NCI-H128 (cell line): ENCODE results near the gene KAZN.

Experiments used
- DNase-seq: peaks from one replicate; lab custom pipeline; 2025; ENCODE audit not compliant: unreplicated experiment; lab: John Stamatoyannopoulos, UW

Gene KAZN

DNA sequence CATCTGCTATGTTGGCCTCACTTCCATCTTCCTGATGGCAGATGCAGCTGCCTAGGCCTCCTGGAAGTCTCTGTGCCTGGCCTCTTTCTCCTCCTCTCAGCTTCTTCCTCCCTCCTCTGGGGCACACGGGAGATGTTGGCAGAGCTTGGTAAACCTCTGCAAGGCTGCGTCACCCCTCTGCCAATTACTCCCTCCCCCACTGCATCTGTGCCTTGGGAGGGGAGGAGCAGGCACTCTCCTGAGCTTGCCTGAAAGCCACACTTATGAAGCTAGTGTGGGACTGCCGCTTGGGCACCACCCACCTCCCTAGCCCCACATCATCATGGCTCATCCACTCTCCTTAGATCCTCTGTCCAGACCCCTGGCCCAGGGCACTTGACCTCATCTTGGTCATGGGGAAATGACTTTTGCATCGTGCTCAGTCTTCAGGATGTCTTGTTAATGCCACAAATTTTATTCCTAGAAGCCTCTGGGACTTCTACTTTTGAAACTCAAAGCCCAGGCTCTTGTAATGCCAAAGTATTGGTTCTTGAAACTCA, 547.7 kb downstream of the KAZN start:
- DNase-seq: no peak

DNA sequence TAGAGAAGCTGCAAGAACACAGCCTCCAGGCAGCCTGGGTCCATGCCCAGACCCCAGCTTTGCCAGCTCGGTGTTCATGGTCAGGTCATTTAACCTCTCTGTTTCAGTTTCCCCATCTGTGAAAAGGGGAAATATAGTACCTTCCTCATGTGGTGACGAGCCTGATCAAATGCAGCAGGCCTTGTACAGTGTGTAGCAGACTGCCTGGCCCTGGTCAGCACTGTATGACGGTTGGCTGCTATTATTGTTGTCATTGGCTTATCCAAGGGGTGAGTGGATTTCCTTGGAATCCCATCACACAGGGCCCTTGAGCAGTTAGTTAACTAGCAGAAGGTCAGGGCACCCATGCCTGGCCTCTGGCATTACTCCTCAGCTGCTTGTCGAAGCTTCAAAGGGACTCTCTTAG, 548.5 kb downstream of the KAZN start:
- DNase-seq: no peak

DNA sequence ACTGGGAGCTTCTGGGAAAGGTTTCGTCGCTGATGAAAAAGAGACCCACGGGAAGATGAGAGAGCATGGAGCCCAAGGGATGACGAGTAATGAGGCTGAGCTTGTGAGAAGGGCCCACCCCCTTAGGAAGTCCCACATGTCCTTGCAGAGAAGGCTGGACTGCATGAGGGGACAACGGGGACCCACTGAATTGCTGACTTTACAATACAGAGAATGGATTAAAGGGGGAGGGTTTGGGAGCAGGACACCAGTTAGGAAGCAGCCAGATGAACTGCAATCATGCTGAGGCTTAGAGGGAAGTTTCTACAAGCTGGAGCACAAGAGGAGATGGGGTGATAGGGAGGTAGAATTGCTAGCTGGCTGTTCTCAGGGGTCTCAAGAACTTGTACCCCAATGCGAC, 549.5 kb downstream of the KAZN start:
- DNase-seq: no peak

DNA sequence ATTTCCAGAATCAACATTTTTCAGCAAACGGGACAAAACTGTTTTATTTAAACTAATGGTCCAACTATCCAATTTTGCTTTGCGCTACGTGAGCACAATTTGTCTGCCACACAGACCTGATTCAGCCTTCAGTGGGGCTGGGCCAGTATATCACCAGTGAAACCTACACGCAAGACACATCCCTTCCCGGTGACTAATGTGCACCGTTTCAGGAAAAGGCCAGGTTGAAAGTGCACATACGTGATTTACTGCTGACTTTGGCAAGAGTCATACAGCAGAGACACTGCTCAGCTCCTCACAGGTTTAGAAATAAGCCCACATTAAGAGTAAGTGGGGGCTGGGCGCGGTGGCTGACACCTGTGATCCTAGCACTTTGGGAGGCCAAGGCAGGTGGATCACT, 550.0 kb downstream of the KAZN start:
- no peak for DNase-seq

DNA sequence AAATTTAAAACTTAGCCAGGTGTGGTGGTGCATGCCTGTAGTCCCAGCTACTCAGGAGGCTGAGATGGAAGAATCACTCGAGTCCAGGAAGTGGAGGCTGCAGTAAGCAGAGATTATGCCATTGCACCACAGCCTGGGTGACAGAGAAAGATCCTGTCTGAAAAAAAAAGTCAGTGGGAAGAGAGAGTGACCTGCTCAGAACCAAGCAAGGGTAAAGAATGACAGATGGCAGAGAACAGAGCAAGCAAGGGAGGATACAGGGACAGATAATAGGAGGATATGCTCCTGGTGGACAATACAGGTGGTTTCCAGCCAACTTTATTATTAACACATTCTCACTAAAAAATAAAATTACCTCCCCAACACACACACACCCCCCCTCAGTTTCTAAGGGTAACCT, 550.5 kb downstream of the KAZN start:
- no peak for DNase-seq

DNA sequence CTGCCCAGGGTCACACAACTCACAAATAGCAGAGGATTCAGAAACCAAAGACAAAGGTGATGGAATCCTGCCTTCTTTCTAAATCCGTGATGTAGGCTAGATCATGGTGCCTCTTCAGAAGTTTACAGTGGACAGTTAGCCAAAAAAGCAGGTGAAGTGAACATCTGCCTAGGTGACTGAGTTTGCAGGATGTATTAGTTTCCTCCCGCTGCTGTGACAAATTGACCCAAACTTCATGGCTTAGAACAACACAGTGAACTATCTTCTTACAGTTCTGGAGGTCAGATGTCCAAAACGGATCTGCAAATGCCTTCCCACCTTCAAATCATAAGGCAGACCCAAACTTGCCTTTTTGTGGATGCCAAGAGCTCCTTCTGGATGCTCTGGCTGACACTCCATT, 551.9 kb downstream of the KAZN start:
- DNase-seq: no peak

DNA sequence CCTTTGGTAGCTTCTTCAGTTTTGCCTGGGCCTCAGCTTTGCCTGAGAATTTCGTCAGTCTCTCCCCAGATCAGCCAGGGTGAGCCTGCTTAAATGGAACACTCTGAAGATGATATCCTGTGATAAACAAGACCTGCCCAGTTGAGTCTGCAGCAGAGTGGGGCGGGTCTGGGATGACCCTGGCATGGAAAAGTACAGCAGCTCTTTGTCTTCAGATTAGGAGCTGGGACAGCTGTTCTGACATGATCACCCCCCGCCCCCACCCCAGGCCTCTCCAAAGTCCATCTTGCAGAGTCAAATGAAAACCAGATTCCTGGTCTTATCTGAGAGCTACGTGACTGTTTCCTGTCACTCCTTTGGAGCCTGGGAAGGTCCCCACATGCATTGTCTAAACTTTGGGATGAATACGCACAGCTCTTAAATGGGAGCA, 552.9 kb downstream of the KAZN start:
- DNase-seq: no peak

DNA sequence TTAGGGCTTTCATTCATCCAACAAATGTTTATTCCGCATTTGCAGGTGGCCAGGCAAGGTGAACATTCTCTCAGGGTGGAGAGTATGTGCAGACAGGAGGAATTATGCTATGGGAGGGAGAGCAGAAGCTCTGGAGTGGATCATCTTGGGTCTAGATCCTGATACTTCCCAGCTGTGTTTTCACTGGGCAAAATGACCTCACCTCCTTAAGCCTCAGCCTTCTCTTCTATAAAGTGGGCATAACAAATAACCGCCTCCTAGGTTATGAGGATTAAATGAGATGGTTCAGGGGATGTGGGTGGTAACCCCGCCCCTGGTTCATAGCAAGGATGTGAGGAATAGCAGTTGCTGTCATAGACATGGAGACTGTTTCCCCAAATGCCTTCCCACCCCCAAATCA, 553.4 kb downstream of the KAZN start:
- DNase-seq: no peak

DNA sequence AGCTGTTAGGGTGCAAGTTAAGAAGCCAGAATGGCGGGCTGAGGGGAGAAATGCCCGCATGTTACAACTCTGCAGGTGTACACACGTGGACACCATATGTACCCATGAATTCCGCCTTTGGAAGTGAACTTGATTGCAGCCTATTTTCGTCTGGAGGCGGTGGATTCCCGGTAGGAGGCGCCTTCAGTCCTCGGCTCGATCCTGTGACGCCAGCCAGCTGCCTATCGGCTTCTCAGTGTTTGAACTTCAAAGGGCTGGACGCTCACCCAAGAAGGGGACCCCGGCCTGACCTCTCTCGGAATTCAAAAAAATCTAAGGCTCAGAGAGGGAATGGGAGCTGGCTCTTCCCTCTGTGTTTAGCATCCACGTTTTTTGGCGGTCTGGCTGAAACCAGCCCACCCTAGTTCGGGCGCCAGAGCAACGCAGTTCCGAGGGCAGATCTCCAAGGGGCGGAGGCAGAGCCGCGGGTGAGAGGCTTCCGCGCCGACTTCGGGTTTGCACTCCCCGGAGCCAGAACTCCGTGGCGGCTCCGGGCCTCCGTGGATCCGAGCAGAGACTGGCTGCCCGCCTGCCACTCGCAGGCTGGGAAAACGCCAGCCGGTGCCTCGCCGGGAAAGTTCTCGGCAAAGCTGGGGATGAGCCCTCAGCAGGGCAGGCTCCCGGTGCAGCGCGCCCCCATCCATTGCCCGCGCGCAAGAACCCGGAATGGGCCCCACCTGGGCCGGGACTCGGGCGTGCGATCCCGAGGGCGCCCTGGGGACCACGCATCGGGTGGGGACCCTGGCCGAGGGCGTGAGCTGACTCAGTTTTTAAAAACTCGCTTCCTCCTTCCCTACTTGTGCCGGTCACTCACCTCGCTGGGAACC, 554.1 kb downstream of the KAZN start:
- no peak for DNase-seq

DNA sequence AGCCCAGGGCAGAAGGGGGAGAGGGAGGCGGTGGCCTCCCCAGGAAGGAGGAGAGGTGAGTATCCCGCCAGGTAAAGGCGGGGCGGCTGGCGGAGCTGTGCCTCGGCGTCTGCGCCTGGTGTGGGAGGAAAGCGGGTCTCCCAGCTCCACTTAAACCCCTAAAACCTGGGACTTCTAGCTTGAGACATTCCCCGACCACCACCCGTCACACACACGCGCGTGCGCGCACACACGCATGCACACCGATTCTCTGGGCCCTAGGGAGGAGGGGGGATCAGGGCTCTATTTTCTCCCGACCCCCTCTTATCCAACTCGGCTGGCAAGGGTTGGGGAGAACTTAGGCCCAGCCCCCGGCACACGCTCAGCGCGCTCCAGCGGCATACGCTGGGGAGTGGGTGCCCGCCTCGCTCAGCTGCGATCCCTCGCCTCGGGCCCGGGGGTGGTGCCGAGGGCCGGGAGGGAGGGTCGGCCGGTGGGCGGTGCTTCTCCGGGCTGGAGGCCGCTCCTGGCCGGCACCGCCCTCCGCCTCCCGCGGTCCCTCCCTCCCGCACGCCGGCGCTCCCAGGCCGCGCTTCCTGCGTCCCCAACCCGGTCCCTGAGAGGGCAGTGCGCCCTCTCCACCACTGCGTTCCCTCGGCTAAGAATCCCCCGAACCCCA, 554.8 kb downstream of the KAZN start, which contains the start of gene TMEM51:
TSS of gene TMEM51 (plus strand) at position 564 of the 658 bp plus-strand sequence. CDS start 61,341 bp downstream, outside the sequence.
- peak; percentile 24 for DNase-seq

DNA sequence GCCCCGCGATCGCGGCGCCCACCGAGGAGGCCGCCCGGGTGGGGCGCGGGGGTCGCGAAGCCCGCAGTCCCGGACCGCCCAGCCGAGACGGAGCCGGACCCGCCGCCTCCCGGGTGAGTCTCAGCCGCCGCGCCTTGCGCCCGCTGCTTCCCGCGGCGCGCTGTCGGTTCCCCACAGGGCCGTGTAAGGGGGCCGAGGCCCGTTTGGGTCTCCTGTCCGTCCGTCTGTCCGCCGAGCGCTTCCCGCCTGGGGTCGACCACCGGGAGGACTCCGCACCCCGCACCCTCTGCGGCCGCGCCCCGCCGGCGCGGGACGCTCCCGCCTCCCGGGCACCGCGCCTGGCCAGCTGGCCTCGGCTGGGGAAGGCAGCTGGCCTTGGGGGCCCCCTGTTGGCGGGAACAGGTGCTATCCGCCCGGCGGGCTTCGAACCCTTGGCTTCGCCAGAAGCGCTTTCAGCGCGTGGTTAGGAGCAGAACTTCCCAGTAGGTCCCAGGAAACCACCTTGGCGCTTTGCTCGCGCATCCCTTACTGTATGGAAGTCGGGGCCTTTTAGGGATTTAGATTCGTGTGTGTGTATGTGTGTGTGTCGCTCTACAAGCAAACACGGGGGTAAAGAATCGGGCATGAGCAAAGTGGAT, 555.5 kb downstream of the KAZN start:
- no peak for DNase-seq

DNA sequence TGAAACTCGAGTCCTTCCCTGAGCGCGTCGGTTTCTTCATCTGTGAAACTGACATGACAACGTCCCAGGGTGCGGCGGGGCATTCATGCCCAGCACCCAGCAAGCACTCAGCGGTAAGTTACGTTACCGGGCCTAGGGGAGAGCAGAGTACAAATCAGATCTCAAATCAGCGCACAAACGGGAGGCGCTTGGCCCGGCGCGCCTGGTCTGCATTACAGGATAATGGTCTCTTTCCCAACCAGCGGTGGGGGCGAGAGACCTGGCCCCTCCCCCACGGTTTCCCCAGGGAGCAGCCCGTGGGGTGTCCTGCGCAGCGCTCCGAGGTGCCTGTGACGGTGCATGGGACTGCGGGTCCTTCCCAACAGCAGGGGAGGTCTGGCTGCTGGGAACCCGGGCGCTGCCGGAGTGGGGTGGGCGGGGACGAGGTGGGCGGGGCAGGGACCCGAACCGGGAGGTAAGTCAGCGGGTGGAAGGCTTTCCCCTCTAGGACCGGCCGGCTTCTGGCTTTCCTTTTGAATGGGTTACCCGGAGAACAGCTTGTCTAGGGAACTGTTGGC, 556.1 kb downstream of the KAZN start:
- DNase-seq: no peak

DNA sequence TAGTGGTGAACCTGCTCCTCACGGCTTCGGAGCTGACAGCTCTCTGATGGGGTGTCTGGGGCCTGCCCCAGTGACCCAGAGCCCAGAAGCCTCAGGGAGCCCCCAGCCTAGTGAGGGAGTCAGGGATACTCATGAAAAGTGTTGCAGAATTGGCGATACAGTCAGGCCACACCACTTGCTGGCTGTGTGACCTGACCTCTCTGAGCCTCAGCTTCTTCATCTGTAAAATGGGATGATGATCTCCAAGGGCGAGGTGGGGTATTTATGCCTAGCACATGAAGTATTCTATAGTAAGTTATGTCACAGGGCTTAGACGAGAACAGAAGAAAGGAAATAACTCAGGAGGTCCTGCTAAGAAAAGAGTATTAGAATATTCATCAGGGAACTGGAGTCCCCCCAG, 556.7 kb downstream of the KAZN start:
- DNase-seq: no peak

DNA sequence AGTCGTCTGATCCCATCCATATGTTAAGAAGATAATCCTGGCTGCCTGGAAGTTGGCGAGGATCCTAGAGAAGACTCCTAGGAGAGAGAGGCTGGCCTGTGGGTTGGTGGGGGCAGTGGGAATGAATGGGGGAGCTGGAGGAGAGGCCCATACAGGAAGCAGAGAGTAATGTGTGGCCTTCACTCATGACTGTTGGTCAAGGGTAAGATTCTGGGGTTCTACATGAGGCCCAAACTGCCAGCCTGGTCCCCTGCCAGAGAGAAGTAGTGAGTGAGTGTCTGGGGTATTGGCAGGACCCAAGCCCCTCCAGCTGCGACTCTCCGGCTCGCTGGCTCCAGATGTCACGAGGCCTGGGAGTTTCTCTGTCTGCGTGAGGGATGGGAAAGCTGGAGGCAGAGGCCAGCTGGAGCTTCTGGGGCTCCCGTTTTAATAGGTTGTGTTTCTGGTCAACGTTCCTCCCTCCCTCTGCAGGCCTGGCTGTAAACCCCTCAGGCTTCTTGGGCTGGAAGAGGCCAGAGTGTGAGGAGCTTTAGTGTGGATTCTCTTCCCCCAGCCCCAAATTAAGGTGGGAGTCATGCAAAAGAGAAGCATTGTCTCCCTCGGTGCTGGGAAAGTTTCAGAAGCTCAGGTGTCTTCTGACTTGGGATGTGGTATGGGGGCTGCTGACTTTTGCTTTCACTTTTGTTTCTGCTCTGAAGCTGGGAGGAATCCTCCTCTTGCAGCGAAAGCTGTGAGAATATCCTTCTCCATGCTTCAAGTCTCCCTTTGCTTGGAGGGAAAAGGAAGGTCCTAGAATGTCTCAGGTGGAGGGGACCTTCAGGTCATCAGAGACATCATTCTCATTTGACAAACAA, 557.6 kb downstream of the KAZN start:
- no peak for DNase-seq

DNA sequence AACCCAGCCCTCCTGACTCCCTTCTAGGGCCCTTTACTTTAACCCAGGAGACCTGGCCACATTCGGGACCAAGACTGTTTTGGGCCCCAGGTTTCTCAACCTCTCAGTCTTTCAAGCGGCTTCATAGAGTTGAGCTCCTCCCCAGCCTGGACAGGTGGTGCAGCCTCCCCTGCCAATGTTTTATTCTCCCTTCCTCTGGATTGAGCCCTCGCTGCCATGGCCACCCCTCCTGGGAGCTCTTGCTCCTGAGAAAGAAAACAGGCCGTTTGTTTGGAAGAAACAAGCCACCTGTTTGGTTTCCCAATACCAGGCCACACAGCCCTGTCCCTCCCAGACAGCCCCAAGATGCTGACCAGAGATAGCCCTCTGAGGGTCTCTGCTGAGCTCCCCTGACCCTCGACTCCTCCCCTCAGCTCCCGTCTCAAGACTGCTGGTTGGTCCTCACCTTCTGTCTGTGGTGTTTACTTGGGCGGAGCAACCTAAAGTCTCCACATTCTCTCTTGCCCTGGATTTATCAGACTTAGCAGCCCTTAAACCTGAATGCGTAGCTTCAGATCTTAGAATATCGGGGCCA, 558.4 kb downstream of the KAZN start:
- no peak for DNase-seq

DNA sequence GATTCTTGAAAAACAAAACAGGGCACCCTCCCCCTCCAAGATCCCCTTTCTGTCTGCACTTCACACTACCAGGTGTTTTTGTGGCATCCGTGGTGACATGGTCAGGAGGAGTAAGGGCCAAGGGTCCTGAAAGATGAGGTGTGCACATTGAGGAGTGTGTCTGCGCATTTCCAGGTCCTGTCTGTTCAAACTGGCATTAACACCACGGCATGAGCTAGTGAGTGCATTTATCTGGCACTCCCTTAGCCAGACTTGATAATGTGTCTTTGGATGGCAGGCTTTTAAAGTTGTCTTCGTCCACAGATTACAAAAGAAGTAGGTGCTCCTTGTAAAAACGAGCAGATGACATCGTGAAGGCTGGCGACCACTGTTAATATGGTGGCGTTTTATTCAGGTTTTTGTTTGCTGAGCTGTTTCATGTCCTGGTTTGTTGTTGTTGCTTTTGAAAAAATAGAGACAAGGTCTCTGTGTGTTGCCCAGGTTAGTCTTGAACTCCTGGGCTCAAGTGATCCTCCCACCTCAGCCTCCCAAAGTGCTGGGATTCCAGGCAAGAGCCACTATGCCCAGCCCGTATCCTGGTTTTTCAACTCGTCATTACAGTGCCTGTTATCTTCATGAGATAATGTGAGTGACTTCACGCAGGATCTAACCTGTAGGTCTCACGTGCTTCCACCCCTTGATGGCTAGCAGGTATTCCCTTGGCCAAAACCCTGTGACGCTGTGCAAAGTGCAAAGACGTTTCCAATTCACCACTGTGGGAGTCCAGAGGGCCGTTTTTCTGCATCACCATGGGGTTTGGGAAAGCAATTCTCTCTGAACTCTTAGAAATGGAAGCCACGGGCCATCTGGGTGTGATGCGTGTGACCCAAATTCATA, 559.3 kb downstream of the KAZN start:
- no peak for DNase-seq

DNA sequence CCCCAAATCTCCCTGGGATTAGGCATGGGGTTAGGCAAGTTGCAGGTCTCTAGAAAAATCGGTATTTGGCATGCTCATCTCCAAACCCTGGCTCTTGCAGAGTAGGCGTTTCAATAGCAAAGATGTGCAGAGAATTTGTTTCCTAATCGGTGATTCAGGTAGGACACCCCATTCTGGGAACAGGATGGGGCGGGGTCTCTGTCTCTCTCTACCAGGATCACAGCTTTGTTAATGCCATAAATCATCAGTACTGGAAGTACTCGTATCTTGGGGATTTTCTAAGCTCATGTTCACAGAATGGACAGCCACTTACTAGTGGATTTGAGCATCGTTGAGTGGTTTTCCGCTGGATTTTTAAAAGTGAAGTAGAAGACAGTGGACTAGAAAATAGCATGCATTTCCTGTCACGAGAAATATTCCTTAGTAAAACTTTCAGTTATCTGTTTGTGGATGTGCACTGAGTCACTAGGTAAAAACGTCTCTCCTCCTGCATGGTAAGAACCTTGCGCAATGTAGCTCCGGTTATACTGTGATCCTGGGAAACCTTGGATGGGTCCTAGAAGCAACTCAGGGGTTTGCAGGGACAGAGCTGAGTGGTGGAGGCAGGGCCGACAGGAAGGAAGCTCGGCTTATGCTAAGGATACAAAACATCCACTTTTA, 560.2 kb downstream of the KAZN start:
- DNase-seq: no peak

DNA sequence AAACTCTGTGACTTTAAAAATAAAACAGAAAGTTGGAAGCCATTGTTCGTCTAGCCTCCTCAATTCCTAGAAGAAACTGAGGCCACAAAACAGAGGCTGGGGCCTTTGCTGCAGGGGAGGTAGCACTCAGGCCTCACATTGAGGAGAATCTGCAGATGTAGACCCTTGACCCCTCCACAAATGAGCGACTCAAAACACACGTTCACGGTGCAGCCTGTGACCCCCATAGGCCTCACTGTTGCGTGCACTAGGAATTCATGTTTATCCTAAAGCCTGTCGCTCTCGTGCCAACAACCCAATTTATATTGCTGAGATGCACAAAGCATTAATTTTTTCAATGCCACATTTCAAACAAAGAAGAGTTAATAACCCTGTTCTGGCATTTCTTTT, 560.7 kb downstream of the KAZN start:
- DNase-seq: no peak

DNA sequence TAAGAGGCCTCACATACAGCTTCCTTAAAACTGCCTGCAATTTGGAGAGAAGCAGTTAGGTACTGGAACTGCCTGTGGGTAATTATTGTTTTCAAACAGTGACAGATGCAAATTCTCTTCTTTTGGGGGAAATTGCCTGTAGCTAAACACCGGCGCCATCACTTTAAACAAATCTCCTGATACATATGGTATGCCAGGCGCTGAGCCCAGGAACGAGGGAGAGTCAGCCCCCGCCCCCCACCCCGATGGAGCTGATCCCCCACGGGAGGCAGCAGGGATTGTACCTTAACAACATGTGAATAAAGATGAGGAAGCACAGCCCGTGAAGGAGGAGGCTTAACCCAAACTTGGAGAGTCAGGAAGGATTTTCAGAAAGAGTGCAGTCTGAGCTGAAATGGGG, 562.1 kb downstream of the KAZN start:
- no peak for DNase-seq
